ENCODE data around the gene COPS3.
A peak's percentile ranks its signal among the peaks of the same experiment; 100 is the strongest.

COPS3 gene

DNA sequence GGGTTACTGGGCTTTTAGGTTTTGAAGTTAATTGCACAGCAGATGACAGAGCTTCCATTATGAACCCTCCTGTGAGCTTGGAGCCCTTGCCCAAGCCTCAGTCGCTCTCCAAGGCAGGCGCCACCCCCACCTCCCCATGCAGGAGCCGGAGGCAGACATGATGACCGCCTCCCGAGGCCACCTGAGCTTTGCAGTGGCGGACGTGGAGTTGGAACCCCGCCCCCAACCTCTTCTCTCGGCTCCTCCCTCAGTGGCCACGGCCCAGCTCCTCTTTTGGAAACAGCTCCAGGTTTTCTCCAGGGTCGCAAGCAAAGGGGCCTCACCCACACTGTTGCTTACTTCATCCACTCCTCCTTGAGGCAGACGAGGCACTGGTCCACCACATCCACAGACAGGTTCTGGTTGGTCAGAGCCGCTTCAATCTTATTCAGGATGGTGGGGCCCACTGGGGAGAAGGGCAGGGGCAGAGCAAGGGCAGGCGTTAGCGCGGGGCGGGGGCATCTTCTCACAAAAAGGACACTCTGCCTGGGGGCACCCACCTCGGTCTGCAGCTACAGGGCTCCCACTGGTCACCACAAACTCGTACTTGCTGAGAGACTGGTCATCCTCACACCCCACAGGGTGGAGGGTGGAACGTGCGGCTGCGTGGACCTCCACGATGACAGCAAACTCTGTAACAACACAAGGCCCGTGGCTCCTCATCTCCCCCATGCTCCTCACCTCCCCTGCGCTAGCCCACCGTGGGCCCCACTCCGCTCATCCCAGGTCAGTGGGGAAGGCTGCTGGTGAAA lies 66.2 kb downstream of the COPS3 start:
- no peak for DNase-seq

DNA sequence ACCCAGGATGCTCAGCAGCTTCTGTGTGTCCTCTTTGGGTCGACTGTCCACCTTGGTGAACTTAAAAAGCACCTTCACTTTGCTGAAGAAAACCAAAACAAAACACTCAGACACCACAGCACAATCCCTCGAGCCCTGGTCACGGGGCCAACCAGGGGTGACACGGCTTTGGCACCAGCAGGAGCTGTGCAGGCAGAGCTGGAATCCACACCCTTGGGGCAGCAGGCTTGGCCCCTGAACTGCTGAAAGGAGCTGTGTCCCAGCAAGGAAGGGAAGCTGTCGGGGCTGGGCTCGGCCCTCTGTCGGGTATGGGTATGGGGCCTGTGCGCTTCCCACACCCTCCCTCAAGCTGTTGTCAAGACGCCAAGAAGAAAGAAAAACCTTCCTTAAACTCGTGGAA lies 67.3 kb downstream of the COPS3 start:
- no peak for DNase-seq

DNA sequence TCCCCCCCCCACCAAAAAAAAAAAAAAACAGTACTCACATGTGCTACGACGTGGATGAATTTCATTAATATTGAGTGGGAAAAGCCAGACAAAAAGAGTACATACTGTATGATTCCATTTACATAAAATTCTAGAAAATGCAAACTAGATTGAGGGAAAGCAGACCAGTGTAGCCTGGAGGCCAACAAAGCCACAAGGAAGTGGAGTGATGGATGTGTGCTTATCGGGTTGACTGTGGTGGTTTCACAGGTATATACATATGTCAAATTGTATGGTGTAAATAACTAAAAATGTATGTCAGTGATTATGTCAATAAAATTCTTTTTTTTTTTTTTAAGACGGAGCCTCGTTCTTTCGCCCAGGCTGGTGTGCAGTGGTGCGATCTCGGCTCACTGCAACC lies 73.0 kb downstream of the COPS3 start:
- DNase-seq: no peak

DNA sequence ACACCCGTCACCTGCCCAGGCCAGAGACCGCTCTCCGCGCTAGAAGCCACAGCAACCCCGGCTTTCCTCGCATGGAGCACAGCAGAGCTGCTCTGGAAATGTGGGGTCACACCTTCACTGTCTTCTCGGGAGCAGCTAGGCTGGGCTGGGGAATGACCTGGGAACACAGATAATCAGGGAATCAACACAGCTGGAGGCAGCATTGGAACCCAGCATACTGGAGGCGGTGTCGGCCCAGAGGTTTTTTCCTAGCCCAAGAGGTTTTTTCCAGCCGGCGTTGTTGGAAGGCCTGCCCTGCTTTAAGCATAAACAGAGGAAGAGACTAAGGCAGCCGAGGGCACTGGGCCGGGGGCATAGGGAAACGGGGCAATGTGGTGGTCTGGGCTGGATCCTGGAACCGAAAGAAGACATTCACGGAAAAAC lies 74.1 kb downstream of the COPS3 start:
- no peak for DNase-seq

DNA sequence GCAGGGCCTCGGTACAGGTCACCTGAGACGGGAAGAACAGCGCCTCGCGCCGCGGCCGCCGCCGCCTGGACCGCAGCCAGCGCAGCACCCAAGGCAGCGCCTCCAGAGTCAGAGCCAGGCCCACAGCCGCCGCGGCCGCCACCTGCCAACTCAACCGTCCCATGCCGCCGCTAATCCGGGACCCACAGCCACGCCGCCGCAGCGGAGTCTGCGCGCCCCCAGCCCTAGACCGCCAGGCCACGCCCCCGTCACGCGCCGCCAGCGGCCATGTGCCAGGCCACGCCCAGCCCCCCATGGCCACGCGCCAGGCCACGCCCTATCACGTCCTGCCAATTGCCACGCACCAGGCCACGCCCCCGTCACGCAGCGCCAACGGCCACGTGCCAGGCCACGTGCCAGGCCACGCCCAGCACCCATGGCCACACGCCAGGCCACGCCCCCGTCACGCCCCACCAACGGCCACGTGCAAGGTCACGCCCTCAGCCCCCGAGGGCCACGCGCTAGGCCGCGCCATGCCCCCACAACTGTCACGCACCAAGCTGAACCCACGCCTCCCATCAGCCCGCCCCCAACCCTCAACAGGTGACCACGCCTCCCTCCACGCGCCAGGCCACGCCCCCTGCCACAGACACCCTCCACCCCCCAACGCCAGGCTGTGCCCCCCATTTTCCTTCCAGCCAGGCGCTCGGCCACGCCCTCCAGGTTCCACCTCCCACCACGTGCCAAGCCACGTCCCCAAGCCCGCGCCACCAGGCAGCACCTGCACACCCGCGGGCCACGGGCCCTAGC lies 74.7 kb downstream of the COPS3 start, which contains the start of gene PLD6:
TSS of gene PLD6 (minus strand) at position 210 of the 789 bp plus-strand sequence. CDS start at position 163, 47 bp downstream.
- DNase-seq: peak; percentile 93

DNA sequence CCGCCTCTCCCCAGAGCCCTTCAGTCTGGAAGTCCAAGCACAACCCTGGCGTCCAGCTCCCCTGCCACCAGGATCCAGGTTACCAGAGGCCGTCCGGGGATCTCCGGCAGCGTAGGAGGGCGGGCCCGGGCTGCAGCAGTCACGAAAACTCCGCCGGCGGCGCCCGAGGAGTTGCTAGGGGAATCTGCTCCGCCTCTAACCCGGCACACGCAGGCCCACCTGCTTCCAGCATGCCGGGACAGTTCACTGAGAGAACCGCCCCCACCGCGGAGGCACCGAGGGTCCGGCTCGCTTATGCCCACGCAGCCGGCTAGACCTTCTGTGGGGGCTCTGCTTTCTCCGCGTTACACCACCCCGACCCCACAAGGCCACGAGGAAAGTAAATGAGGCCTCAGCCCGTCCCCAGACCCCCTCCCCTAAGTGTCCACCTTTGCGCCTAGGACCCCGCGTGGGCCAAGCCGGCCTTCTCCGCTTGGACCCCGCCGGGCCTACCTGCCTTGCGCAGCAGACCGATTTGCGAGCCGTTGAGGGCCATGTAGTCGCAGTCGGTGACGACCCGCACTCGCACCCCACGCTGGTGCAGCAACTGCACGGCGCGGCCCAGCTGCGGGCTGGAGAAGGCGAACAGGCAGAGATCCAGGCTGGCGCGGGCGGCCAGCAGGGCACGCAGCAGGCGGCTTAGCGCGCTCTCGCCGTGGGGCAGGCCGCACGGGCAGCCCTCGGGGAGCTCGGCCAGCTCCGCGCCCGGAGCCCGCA lies 75.5 kb downstream of the COPS3 start:
- peak; percentile 52 for DNase-seq

DNA sequence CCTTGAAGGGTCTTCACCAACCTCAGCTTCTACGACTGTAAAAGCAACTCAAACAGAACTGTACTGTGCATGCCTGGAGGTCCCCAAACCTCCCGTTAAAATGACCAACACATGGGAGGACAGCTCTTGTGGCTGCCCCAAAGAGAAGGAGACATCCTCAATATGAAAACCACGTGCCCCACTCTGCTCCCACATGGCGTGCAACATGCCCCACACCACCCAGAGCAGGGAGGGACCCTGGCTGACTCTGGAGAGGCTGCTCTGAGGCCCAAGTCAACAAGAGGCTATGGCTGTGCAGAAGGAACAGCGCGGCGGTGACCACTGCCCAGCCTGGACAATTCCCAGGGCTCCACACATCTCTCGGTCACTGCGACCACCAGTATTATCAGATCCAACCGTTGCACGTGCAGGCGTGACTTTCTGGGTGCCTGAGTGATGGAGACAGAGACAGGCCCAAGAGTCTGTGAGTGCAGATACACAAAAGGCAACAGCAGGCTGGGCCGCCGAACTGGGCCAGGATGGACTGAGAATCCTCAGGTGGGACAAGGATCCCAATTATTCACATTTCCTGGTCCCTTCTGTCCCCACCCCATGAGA lies 76.3 kb downstream of the COPS3 start:
- DNase-seq: no peak

DNA sequence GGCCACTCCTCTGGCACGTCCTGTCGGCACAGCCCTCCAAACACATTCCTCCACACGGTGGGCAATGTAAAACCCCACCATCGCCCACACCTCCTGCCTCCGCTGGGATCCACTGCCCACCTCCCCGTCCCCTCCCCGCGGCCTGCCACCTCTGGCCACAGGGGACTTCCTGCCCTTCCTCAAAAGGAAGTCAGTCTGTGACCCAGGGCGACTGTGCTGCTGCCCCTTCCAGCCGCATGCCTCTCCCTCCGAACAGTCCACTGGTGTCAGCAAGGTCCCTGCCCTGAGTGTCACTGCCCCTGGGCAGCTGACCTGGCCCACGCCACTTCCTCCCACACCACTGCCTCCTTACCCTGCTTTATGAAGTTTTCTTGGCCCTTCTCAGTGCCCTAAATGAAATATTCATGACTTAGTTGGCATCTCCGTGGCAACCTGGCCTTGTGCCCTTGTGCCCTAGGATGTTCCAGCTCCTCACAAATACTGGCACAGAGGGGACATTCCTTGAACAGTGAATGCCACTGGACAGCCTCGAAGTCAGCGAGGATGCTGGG lies 76.9 kb downstream of the COPS3 start:
- no peak for DNase-seq

DNA sequence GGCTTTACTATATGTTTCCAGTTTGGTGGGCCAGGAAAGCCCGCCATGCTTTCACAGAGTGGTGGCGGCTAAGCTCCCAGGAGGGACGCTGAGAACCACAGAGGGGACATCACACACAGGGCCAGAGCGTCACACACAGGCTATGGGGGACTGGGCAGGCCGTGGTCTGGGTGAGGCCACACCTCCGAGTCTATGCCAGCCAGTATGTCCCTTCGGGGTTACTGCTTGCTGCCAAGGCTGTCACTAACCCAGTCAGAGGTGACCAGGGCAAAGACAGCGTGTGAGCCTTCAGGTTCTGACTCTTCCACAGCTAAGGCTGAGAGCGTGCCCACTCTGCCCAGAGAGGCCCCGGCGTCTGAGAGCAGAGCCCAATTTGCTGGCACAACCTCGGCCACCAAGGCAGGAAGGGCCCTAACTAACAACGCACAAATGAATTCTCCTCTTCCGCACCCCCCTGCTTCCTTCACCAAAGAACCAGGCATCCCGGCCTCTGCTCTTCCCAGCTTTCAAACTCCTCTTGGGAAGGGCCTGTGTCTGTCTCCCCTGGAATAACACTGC lies 77.8 kb downstream of the COPS3 start:
- DNase-seq: no peak

DNA sequence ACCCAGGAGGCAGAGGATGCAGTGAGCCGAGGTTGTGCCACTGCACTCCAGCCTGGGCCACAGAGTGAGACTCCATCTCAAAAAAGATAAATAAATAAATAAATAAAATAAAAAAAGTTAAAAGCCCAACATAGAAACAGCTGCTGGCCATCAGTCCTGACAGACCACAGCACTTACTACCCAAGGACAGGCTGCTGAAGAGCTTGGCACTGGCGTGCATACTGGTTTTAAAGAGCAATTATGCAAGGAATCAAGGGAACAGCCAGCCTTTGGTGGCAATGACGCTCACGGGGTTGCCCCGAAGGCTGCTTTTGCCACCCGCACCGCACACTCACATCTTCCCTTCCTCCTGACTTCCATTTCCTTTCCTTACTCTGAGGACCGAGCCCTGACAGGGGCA lies 79.1 kb downstream of the COPS3 start:
- no peak for DNase-seq

DNA sequence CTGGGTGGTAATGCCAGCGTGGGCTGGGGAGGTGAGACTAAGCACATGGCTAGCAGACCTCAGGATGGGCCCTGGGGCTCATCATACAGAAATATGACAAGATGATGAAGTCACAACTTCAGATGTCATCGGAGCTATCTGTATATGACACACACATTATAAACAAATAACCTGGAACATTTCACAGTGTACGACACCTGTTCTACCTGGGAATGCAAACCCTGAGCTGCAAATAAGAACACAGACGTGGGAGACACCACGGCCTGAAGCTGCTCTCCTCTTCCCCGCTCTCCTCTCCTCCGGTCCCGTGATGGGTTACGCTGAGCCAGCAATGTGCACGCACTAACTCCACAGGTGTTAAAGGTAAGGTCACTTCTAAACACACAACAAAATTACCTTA lies 79.8 kb downstream of the COPS3 start:
- DNase-seq: no peak

DNA sequence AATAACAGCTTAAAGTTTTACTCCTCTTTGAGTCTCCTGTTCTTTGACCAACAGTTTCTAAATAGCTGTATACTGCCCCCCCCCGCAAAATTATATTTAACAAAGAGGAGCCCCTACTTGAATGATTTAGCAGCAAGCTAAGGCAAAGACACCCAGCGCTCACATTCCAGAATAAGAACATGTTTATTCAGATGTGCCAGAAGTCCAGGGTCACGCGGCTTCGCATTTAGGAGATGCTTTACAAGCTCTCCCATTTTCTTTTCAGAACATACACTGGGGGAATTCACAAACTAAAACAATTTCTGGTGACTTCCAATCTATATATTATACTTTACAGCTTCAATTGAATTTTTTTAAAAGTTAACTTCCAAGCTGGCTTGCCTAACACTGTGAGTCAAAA lies 80.2 kb downstream of the COPS3 start:
- DNase-seq: no peak

DNA sequence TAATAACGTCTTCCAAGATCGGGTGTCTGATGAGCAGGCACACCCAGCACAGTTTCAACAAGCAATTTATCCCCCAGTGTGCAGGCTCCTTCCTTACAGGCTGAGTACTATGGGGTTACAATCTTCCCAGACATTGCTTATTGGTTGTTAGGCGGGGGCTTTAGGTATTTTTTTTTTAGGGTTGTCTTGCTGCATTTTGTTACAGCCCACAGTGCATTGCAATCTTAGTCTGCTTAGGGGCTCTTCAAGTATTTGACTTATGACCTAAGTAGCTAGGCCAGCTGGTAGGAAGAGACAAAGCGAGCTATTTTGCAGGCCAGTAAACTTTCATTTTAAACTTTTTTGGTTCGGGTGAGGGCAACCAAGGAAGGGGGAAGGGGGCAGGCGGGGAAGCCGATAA lies 80.7 kb downstream of the COPS3 start:
- DNase-seq: no peak

DNA sequence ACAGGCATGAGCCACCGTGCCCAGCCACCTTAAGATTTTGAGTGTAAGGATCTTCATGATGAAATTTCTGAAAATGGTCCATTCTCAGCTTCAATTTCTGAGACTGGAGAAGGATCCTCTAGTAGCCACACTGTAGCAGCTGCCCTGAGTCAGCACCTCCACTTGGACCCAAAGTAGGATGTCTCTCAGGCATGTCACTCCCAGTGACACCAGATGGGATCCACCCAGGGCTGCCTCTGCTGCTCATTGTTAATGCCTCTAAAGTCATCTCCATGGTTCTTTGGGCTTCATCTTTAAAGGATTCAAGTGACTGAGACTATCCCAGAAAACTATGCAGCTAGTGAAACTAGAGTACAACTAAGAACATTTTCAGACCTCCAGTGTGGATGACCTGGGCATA lies 82.8 kb downstream of the COPS3 start:
- DNase-seq: no peak

DNA sequence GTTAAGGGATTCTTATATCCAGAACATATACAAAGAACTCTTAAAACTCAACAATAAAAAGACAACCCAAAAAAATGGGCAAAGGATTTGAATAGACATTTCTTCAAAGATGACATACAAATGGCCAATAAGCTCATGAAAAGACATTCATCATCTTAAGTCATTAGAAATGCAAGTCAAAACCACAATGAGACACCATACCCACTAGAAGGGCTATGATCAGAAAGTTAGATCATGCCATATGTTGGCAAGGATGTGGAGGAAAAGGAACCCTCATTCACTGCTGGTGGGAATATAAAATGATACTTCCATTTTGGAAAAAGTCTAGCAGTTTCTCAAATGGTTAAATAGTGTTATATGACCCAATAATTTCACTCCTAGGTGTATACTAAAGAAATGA lies 84.3 kb downstream of the COPS3 start:
- DNase-seq: no peak

Data from CD4-positive, alpha-beta T cell treated with Interleukin-17A for 1 hour (primary cell).